Stimulated activated CD4-positive, alpha-beta T cell treated with anti-CD3 and anti-CD28 coated beads, Interleukin-4, amount 100 ng/mL, for 1 hour (primary cell): ENCODE data around the gene CERK.
A peak's percentile ranks its signal among the peaks of the same experiment; 100 is the strongest.
"Not testable (repeated sequence)": the region's sequence is repeated elsewhere in the genome, so short reads cannot be mapped to it uniquely, and the experiment has no call there.

Experiments
- DNase-seq: peaks from one replicate; pipeline ENCODE4 v3.0.0-alpha.2; 2020

CERK gene, protein sequence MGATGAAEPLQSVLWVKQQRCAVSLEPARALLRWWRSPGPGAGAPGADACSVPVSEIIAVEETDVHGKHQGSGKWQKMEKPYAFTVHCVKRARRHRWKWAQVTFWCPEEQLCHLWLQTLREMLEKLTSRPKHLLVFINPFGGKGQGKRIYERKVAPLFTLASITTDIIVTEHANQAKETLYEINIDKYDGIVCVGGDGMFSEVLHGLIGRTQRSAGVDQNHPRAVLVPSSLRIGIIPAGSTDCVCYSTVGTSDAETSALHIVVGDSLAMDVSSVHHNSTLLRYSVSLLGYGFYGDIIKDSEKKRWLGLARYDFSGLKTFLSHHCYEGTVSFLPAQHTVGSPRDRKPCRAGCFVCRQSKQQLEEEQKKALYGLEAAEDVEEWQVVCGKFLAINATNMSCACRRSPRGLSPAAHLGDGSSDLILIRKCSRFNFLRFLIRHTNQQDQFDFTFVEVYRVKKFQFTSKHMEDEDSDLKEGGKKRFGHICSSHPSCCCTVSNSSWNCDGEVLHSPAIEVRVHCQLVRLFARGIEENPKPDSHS

DNA sequence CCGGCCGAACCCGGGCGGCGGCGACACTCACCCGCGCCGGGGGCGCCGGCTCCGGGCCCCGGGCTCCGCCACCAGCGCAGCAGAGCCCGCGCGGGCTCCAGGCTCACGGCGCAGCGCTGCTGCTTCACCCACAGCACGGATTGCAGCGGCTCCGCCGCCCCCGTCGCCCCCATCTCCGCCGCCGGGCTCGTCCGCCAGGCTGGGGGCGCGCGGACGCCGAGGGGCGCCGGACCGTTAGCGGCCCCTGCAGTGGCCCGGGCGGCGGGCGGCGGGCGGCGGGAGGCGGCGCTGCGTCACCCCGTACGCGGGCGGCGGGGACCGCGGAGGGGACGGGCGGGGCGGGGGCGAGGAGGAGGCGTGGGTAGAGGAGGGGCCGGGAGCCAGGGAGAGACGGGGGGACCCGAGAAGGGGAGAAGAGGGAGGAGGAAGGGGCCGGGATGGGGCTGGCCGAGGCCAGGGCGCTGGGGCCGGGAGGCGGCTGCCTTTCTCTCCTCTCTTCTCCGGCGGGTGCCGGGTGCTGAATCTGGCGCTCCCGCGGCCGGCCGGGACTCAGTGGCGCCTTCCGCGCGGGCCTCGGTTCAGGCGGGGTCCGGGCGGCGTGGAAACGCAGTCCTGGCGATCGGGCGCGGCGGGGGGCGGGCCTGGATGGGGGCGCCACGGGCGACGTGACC lies at the start of gene CERK:
Gene CERK, minus strand, starts transcription at position 277 of the 671 bp plus-strand sequence. Its CDS starts 104 bp downstream, at position 173.
- DNase-seq: peak; percentile 63

DNA sequence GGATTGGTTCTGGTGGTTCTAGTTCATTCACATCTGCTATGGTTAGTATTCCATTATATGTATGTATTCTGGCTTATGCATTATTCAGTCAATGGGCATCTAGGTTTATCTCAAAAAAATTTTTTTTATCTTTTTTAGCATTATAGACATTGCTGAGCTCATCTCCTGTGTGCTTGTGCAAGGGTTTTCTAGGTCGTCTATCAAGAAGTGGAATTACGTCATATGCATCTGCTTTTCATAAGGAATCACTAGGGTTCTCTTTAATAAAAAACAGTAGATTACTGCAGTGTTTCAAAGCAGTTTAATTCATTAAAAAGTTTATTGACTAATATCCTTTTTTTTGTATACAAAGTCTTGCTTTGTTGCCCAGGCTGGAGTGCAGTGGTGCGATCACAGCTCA lies 45.7 kb upstream of the CERK start:
- no peak for DNase-seq

DNA sequence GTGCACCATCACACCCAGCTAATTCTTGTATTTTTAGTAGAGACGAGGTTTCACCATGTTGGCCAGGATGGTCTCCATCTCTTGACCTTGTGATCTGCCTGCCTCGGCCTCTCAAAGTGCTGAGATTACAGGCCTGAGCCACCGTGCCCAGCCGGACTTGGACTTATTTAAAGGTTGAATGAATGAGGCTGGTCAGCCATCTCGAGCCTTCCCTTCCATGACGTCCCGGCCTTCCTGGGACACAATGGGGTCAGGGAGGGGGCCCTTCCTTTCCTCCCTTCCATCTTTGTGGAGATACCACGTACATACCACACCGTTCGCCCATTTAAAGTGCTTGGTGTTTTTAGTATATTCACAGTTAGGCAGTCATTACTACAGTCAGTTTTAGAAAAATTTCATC lies 44.1 kb upstream of the CERK start:
- not testable (repeated sequence) for DNase-seq

DNA sequence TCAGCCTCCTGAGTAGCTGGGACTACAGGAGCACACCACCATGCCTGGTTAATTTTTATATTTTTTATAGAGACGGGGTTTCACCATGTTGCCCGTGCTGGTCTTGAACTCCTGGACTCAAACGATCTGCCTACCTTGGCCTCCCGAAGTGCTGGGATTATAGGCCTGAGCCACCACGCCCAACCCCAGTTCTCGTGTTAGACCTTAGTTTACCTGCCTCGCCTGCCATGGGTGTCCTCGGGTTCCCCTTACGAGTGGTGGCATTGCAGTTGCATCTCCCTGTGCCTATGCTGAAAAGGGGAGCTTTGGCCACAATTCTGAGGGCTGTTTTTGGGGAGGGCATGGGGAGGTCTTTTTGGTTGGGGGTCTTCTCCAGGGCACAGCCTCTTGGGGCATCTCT lies 43.2 kb upstream of the CERK start:
- no peak for DNase-seq

DNA sequence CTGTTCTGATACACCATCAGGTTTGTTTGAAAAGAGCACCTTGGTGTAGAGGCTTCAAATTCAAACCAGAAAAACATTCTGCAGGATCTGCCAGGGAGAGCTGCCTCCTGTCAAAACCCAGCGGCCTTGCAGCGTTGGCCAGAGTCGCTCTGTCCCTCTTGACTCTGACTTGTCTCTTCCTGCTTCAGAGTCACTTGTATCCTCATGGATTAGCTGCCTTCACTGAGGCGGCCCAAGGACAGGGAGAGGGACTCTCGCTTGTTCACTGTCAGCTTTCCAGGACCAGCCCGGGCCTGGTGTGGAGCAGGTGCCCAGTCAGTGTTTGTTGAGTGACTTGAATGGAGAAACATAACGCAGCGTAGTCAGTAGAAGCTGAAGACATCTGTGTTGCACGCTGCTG lies 42.4 kb upstream of the CERK start:
- no peak for DNase-seq

DNA sequence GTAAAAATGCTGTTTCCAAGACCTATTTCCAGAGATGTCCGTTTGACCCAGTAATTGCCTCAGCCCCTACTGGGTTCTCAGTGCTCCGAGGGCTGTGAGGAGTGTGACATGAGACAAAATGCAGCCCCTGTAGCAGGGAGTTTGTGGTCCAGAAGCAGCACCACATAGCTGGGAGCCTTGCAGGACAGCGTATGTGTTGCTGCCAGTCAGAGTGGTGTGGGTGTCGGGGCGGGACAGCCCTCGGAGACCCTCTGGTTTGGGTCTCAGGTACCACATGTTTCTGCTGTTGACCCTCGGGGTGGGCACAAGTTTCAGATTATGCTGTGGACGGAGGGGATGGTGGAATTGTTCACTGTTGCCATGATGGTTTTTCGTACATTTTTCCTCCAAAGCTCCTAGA lies 41.6 kb upstream of the CERK start:
- no peak for DNase-seq

DNA sequence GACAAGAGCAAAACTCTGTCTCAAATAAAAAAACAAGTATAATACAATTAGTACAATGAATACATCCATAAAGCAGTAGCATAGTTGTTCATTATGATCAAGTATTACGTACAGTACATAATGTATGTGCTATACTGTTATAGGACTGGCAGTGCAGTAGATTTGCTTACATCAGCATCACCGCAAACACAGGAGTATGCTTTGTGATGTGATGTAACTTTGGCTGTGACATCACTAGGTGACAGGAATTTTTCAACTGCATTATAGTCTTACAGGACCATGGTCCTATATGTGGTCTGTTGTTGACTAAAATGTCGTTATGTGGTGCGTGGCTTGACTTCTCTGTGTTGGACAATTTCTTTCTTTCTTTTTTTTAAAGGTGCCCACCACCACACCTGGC lies 41.0 kb upstream of the CERK start:
- no peak for DNase-seq

DNA sequence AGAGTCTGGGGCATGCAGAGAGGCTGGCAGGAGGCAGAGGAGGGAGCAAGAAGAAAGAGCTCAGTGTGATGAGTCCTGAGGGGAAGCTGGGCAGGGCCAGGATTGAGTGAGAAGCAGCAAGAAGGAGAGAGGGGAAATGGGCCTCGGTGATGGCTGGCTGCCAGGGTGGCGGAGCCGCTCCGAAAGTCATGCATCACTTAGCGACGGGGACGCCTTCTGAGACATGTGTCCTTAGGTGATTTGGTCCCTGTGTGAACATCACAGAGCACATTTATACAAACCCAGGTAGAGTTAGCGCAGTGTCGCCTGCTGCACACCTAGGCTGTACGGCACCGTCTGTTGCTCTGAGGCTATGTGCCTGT lies 39.5 kb upstream of the CERK start:
- peak; percentile 61 for DNase-seq

DNA sequence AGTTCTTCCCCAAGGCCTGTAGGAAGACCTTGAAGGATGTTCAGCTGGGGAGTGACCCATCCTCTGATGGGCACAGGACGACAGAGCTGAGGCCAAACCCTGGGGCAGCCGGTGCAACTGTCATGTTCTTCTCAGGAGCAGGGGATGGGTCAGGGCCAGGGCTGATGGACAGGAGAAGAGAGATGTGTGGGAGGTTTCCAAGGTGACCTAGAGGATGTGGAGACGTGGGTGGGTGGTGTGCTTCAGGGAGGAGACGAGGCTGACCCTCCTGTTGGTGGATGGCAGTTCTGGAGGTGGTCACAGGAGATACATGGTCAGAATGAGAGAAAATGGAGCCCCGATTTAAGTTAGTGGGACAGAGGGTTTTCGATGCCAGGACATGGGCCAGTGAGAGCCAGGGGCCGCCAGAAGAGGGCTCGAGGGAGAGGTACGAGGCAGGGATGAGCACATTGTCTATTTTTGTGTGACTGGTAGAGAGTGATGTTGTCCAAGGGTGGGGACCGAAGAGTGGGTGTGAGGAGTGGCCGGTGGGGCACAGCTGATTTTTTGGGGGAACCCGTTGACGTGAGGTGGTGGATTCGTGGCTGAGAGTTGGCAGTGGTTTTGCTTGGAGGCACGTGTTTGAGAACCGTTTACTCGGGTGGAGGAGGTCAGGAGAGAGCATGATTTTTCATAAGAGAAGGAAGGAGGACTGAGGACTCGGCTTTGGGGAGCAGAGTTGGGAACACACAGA lies 39.0 kb upstream of the CERK start:
- DNase-seq: no peak

DNA sequence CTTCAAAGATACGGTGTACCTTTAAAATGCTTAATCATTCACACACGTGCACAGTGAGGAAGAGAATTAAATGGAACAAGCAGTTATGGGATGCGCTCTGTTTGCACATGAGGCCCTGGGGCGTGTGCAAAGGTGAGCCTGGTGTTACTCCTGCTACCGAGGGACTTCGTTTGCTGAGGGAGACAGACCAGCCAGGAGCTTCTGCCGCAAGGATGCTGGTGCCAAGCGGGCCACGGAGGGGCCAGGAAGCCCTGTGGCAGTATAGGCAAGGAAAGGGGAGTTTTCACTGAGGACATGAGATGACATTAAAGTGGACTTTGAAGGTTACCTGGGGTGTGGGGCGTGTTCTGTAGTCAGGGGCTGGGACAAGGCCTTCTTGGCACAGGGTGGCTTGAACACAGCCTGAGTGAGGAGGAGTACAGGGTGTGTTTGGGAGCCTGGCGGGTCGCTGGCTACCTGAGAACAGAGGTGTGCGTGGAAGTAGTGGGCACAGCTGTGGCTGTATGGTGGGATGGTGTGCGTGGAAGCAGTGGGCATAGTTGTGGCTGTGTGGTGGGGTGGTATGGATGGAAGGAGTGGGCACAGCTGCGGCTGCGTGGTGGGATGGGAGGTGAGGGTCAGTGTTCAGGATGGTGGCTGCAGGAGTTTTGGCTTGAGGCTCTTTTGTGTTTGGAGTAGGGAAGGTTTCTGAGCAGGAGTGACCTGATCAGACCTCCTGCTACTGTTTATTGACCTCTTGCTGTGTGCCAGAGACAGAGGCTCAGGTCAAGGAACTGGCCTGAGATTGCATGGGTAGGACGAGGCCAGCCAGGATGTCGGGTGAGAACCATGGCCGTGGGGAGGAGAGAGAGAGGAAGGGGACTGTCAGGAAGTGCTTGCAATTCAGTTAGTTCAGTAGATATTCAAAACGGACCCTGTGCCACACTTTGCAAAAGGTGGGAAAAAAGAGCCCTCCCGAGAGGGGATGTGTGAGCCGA lies 38.1 kb upstream of the CERK start:
- DNase-seq: no peak

DNA sequence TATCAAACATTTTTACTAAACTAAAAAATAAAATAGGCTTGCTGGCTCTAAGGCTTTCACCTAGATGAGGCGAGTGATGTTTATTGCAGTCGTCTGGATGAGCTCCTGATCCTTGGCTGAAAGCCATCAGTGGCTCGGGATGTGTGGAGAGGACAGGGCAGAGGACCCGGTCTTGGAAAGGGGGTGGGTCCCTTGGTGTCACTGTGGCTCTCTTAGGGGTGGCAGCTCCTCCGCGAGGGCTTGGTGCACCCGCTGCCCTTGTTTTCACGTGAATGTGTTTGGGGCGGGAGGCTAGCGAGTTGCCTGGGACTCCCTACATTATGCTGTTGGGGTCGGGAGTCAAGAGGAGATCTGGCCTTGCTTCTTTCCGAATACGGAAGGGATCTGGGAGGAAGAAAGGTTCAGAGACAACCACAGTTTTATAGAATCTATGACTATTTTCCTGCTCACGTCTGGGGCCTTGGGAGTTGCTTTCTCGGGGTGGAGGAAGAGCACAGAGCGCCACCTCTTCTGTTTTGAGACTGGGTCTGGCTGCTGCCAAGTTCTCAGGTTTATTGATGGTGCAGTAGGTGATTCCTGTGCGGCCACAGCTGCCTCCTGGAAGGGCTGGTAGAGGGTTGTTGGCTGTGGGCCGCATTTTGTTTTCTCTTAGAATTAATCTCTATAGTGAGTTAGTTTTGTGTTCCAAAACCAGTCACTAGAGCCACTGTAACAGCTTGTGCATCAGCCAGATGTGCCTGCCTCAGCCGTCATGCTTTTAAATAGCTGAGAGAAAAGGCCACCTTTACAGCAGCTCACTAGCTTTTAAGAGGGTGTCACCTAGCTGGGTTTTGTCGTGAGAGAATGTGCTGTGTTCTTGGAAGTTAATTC lies 37.2 kb upstream of the CERK start:
- no peak for DNase-seq

DNA sequence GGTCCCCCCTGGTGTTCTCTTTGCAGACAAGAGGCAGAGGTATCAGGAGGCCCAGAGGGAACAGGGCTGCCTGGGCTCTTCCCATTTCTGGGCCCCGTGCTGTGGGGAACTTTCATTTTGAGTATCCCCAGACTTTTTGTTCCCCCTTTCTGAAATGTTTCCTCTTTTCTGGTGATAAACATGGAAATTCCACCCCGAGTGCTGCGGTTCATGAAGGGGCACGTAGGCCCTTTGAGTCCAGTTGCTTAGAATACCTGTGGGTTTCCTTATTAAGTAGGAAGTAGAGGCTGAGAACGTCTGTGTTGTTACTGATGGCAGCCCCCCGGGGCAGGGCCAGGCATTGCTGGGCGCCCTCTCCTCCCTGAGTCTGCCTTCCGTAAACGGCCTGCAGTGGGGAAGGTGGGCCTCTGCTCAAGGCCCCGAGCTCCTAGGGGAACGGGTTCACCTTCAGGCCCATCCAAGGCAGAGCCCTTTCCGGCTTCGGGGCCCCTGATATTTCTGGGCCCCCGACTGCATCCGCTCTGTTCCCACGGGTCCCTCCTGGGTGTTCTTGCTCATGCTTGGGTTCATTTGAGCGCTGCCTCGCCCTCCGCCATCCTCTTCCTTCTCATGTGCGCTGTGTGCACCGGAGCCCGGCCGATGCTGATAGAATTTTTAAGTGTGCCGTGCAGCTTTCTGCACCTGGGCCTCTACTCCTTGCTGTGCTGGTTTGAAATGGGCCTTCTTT lies 36.4 kb upstream of the CERK start:
- DNase-seq: no peak

DNA sequence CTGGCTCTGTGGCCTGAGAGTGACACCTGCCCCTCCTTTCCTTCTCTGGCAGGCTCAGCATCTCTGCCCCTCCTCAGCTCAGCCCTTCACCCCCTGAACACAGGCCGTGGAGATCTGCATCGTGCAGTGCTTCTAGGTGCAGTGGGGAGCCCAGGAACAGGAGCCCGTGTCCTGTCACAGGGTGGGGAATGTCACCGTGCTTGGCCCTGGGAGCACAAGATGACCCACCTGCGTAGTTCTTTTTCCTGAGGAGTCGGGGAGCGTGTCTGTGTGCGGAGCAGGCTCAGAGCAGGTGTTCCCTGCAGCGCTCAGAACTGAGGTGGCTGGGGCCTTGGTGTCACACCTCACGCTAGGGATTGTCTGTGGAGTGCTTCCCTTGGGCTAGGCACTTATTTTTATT lies 35.0 kb upstream of the CERK start:
- DNase-seq: no peak

DNA sequence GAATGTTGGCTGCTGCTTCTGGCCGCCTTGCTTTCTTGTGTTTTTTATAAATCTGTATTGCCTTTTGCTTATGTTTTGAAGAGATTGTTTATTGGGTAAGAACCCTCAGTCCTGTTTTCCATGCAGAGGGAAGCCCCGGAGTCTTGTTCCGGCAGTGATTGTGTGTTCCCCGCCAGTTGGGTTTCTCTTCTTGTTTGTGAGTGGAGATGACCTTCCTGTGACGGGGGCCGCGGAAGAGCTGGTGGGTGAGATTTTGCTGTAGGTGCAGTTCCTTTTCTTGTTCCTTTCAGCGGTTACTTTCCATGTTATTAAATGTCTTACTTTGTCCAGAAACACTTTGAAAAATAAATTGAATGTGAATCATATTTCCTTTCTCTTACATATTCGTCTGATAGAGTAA lies 32.7 kb upstream of the CERK start:
- no peak for DNase-seq

DNA sequence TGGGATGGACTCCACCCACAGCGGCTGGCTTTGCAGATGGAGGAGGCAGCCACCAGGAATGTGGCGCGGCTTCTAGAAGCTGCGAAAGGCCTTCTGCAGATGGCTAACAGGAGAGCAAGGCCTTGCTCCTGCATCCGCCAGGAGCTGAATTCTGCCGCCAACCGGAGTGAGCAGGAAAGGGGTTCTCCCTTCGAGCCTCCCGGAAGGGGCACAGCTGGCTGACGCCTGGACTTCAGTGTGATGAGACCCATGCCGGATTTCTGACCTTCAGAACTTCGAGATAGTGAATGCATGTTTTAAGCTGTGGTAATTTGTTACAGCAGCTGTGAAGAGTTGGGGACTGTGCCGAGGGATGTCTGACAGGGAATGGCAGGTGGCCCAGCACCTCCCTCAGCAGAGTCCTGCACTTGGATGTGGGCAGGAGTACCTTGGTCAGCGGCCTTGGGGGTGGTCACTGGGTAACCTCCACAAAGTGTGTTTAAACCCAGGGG lies 32.1 kb upstream of the CERK start:
- no peak for DNase-seq

DNA sequence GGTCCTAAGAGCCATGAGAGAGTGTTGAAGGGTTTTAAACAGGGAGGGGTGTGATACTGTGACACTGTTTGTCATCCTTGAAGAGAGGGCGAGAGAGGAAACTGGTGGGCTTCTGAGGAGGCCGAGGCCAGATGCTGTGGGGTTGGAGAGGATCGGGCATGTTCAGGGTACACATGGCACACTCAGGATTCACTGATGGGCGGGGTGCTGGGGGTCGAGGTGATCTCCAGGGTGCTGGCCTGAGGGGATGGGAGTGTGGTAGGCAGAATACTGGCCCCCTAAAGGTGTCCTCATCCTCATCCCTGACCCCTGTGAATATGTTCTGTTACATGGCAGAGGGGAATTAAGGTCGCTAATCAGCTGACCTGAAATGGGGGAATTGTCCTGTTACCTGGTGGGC lies 31.7 kb upstream of the CERK start:
- no peak for DNase-seq

DNA sequence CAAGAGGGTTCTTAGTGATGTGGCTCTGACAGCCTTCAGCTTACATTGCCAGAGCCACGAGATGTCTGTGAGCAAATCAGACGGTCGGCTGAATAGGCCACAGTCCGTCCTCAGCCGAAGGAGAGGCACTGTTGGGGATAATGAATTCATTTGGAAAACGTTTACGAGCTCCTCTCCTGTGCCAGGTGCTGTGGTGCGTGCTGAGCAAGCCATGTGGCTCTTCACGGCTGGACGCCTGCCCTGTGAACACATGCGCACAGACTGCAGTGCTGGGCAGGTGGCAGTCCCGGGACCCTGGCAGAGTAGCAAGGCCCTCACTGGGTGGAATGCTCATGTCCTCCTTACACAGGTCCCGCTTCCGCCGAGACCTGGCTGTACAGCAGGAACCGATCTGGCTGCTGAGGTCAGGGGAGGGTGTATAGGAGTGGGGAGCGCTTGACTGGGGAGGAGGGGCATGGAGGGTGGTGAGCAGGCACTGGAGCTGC lies 31.2 kb upstream of the CERK start:
- no peak for DNase-seq

DNA sequence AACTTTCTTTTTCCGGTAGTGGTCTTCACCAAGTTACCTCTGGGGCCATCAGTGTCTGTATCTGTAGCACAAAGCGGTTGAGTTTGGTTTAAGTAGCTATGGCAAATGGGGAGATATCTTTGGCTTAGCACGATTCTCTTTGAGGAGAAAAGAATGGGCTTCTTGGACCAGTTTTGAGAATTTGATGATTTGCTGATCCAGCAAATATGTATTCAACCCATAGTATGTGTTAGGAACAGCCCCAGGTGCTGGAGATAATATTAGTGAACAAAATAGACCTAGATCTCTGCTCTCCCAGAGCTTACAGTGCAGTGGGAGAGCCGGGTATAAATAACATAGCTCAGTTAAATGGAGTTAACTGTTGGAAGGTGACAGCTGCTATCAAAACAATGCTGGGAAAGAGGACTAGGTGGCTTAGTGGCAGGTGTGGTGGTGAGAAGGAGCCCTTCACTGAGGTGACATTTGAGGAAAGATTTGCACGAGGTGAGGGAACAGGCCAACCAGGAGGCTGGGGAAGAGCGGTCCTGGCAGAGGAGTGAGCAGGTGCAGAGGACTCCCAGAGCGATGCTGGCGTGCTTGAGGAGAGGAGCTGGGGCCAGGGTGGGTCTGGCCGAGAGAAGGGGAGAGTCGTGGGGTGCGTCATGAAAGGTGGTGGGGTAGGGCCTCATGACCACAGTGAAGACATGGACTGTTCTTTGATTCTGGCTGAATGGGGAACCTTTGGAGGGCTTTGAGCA lies 29.4 kb upstream of the CERK start:
- DNase-seq: no peak

DNA sequence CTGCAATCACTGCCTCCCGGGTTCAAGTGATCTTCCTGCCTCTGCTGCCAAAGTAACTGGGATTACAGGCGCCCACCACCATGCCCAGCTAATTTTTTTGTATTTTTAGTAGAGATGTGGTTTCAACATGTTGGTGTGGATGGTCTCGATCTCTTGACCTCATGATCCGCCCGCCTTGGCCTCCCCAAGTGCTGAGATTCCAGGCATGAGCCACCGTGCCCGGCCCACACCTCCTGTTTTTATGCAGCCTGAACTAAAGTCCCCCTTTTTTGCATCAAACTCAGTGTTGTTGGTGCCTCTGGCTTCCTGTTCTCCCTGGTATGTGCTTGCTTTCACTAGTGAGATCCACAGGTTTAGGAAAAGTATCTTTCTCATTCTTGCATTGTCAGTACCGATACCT lies 28.6 kb upstream of the CERK start:
- DNase-seq: no peak
